NCI-H2196 (cell line): ENCODE results near the gene CACNA1C.

ENCODE experiments used
- DNase-seq: peaks from one replicate; lab custom pipeline; 2025; ENCODE audit not compliant: unreplicated experiment; lab: John Stamatoyannopoulos, UW

CACNA1C gene

DNA sequence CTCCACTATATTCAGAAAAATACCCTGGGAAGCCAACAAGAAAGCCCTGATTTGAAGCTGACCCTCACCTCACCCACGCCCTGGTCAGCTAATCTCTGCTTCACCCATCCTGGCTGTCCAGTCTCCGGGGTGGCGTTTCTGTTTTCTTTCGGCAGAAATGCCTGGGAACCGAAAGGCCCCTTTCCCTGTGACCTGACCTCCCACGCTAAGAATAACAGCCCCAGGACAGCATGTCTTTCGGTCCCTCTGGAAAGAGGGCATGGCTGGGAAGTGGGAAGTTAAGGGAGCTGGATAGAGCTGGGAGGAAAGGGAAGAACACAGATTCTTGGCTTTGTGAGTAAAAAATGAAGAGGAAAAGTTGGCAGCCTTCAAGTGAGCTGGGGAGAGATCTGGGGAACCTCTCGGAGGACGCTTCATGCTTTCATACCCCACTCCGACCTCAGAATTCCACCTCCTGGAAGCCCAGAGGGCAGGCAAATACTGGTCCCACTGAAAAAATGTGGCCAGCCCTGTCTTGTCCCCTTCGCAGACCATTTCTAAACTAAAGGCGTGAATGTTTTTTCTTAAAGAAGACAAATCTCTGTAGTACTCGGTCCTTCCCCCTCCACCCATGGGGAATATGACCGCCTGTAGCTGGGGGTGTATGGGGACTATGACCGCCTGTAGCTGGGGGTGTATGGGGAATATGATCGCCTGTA is 579.0 kb downstream of the CACNA1C start:
- DNase-seq = no peak

DNA sequence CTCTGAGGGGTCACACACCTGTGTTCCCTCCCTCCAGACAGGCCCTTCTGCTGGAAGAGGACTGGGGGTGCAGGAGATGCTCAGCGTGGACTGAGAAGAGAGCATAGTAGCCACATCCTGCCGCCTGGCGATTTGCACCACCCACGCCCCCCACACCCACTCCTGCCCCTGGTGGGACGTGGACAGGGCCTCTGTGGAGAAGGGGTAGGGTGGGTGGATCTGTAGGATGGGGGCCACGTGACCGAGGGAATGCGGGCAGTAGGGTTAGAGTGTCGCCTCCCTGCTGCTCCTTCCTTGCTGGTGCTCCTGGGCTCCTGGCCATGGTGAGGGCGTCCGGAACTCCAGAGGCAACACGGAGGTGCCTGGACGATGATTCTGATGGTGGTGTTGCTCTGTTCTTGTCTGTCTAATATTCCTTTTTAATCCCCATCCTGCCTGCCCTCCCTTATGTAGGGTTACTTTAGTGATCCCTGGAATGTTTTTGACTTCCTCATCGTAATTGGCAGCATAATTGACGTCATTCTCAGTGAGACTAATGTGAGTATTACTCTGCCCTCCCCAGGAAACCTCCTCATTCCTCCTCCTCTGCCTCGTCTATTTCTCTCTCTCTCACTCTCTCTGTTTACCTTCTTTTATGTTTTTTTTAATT is 580.5 kb downstream of the CACNA1C start:
- DNase-seq = no peak

GRCh38 chr12:2633825-2634200 is 581.0 kb downstream of the CACNA1C start:
- no peak for DNase-seq

GRCh38 chr12:2634471-2634870 is 581.7 kb downstream of the CACNA1C start:
- DNase-seq = no peak

DNA sequence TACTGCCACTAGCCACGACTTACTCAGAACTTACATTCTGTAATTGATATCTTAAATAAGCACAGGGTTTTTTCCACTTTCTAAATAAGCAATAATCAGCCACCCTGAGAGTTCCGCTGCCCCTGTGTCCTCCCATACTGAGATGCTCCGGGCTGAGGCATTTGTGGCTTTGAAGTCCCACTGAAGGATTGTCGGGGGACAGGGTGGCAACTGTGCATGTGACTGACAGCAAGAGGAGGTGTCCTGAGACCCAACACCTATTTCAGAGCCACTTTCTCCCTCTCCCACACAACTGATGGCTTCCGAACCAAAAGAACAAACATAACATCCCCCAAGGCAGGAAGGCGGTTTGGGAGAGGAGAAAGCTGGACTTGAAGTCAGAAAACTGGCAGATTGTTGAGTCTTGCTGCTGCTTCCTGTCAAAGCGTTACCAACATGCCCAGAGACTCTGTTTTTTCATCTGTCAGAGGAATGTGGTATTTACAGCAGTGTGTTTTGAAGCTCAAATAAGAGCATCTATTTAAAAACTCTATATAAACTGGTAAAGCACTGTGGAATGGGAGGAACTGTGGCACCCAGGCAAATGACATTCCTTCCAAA is 584.1 kb downstream of the CACNA1C start:
- DNase-seq = no peak

- DNase-seq = no peak
Observed at GRCh38 chr12:2637371-2637770, 584.6 kb downstream of the CACNA1C start.

GRCh38 chr12:2638273-2639019 is 585.7 kb downstream of the CACNA1C start:
- no peak for DNase-seq

- DNase-seq = no peak
Observed at GRCh38 chr12:2639020-2639298, 586.2 kb downstream of the CACNA1C start.

DNA sequence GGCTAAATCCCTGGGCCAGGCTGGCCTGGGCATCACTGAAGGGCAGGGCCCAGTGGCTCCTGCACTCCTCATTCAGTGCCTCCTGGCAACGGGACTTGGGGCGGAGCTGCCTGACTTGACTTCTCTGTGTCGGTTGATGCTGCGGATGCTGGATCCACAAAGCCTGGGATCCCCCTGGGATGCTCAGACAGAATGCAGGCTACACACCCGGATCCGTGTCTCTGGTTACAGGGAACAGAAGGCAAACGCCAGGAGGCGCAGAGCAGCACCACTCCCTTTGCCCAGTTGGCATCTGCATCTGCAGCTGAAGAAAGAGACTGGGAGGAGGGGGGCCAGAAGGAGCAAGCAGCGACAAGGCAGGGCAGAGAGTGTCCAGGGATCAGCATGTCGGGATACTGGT is 587.5 kb downstream of the CACNA1C start:
- DNase-seq = no peak

DNA sequence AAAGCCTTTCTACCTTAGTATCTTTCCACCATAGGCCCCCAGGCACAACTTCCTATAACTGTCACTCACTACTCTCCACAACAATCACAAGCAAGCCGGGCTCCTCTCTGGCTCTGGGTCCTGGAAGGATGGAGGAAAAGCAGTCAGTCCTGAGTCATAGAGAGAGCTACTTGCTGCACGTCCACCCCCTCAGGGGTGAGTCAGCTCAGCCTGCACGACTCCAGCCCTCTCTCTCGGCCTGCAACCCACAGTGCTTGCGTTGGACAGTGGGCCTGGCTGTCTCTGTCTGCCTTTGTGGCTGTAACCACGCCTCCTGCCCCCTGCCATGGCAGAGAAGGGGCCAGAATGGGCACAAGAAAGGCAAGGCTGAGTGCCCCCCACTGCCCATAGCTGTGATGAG is 587.9 kb downstream of the CACNA1C start:
- DNase-seq = no peak

DNA sequence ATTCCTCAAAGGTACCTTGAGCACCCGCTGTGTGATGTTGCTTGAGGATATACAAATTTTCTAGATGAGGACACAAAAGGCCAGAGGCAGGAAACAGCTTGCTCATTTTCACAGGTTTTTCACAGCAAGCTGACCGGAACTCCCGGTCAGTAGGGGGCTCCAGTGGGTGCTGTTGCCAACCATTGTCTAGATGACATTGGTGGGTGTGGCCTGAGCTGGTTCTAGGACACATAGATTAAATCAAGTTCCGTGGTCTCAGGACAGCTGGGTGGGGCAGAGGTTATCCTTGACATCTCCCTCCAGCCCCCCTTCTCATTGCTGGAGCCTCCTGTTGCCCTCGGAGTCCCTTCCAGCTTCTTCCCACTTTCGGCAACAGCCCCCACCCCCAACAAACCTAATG is 588.4 kb downstream of the CACNA1C start:
- DNase-seq = no peak

GRCh38 chr12:2641761-2642160 is 589.0 kb downstream of the CACNA1C start:
- DNase-seq = no peak

- no peak for DNase-seq
Observed at GRCh38 chr12:2642176-2642892, 589.5 kb downstream of the CACNA1C start.

- no peak for DNase-seq
Observed at GRCh38 chr12:2642896-2643425, 590.2 kb downstream of the CACNA1C start.

DNA sequence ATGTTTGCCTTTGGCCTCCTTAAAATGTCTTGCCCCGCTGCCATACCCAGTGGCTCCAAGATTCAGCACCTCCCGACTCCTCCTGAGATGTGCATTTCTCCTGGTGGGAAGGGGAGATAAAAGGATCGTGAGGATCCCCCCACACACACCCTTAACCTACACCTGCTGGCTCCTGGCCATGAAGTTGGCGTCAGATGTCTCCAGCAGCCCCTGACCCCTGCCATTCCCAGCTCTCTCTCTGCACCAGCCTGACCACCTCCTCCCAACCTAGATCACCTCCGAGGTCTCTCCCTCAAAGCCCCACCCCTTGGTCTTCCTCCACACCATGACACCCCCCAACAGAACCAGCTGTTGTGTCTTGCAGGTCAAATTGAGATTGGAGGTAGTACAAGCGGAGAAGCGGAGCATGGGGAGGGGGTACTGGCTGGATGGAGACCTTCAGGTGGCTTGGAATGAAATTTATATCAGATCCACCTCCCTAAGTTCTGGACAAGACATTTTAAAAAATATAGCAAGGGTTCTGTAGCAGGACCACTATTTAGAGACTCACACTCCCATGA is 590.9 kb downstream of the CACNA1C start:
- DNase-seq = no peak

DNA sequence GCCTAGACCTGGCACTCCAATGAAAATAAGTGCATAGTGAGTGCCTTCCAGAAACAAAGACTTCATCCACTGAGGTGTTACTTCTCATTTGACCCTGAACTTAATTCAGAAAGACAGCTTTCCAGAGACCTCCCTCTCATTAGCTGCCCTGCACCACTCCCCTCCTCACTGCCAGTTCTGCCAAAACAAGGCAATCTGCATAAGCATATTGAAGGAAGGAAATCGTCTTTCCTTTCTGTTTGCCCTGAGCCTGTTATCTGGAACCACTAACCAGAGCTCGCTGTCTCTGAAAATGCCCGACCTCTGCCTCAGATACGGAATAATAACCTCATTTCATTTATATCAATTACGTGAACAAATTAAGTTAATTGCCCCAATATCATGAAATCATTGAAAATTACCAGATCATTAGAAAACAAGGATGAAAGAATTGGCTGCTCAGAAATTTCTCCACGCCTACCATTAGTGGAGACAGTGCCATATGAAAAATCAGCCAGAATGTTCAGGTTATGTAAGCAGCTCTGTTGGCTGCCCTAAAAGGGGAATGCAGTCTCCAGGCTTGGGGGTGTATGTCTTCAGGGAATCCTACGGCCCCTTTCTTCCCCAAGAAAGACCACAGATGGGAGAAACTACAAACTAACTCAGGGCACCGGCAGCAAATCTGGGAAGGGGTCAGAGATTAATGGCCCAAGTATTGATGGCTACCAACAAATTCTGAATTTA is 592.1 kb downstream of the CACNA1C start:
- DNase-seq = no peak

DNA sequence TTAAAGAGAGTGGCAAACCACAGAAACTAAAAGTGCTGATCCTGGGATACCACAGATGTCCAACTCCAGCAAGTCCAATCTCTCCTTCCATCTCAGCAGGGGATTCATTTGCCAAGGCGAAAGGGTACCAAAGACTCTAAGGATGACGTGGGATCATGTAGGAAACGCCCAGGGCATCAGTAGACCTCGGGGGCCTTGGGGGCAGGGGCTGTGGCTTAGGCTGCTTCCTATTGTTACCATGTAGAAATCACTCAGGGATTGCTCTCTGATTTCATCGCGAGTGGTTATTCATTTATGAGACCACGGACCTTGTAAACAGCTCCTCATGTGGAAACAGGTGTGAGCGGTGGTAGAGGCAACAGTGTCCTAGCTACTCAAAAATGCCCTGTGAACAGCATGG is 592.7 kb downstream of the CACNA1C start:
- no peak for DNase-seq

DNA sequence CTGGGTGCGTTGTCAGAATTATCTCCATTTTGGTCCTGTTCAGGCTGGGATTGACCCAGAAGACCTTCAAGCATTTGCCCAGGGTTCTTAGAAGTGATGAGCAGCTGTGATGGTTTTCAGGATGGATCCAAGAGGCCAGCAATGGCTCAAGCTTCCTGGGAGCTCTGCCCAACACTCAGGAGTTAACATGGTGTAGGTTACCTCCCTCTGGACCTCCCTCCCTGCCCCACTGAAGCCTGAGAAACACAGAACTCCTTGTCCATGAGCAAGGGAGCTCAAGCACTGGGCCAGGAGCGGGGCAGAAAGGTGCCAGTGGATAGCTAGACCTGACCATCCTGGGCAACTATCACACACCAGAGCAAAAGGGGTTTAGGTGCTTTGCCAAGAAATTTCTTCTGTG is 593.6 kb downstream of the CACNA1C start:
- no peak for DNase-seq

- no peak for DNase-seq
Observed at GRCh38 chr12:2647186-2647585, 594.4 kb downstream of the CACNA1C start.

DNA sequence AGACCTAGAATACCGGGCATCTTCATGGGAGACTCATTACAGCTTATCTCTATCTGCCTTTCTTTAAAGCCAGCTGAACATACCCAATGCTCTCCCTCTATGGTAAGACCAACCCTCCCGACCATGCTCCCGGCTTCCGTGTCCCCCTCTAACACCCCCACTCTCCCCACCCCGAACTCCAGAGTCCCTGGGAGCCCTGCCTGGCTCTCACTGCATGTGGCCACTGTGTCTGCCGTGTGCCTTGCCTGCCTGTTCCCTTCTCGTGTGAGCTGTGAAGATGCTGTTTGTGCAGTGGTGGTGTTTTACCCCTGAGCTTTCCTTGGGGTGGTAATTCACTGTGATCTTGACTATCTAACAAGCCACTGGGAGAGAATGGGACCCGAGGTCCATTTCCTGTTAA is 595.6 kb downstream of the CACNA1C start:
- DNase-seq = no peak
